IPS-15b (cell line): ENCODE results near the gene NEK11.

Source experiments
- H3K27me3 ChIP-seq: one replicate; pipeline ENCODE4 v1.6.1; 2013; ENCODE audit warnings: low read length; ENCODE audit not compliant: control insufficient read depth, insufficient read depth
- H3K36me3 ChIP-seq: one replicate; pipeline ENCODE4 v1.6.1; 2013; ENCODE audit warnings: low read length; ENCODE audit not compliant: control insufficient read depth, insufficient read depth
- H3K4me1 ChIP-seq: one replicate; pipeline ENCODE4 v1.6.1; 2013; ENCODE audit warnings: mild to moderate bottlenecking, low read length; ENCODE audit not compliant: control insufficient read depth, insufficient read depth
- H3K4me3 ChIP-seq: one replicate; pipeline ENCODE4 v1.5.1; 2013; ENCODE audit warnings: low read depth, low read length
- H3K9ac ChIP-seq: one replicate; pipeline ENCODE4 v1.6.1; 2013; ENCODE audit warnings: low read depth, mild to moderate bottlenecking, low read length
- H3K9me3 ChIP-seq: one replicate; pipeline ENCODE4 v1.6.1; 2013; ENCODE audit warnings: mild to moderate bottlenecking, low read length; ENCODE audit not compliant: control insufficient read depth, insufficient read depth

NEK11 gene

DNA sequence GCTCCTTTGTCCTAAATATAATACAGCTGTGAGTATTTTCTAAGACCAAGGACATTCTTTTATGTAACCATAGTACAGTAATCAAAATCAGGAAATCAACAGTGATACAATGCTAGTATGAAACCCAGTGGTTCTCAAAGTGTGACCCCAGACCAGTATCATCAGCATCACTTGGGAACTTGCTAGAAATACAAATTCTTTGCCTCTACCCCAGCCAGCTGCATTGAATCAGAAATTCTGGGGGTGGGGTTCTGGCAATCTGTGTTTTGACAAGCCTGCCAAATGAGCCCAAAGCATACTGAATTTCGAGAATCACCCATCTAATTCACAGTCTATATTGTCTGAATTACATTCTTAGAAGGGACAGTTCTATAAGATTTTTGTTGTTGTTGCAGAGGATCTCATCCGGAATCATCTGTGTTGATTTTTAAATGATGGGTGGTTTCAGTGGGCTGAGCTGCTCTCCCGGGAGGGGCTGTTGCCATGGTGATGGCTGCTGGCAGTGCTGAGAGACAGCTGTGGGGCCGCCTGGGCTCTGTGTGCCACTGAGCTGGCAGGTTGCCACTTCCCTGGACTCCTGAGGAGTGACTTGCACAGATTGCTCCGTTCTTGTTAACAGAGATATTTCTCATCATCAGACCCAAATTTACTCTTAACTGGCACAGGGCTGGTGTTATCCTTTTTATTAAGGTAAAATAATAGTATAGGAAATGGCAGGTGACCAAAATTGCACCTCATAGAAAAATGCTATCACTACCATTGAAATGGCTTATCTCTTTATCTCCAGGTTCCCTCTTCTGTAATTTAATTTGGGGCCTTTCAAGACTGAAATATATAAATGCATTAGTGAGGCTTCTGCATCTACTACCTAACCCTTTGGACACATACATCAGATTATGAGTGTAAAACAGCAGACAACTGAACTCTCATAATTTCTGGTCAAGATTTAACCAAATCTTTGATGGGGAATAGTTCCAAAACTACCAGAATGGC is 56.5 kb downstream of the NEK11 start:
- H3K36me3 ChIP-seq = no peaks in the 10 kb centered on the region
- peaks cover 5% of the 10 kb centered on the region for H3K4me1 ChIP-seq
- H3K27me3 ChIP-seq = no peaks in the 10 kb centered on the region
- H3K9ac ChIP-seq = no peak overlapping the region
- no peak overlapping the region for H3K4me3 ChIP-seq
- no peaks in the 10 kb centered on the region for H3K9me3 ChIP-seq

DNA sequence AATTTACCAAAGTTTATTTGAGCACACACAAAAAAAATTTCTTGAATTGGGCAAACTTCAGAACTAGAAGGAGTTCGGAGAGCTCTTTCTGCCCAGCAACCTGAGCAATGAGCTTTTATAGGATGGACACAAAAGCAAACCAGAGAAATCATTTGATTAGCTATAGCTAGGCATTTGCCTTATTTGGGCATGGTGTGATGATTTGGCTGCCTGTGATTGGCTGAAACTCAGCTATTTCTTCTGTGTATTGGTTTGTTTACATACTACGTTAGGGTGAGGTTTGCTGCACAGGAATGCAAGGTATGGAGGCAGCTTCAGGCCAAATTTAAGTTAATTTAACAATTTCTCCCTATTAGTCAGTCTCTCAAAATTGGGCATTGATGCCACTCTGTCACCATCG is 65.1 kb downstream of the NEK11 start:
- no peaks in the 10 kb centered on the region for H3K27me3 ChIP-seq
- H3K9me3 ChIP-seq = no peaks in the 10 kb centered on the region
- H3K4me3 ChIP-seq = no peak overlapping the region
- H3K9ac ChIP-seq = no peak overlapping the region
- H3K4me1 ChIP-seq = no peaks in the 10 kb centered on the region
- no peaks in the 10 kb centered on the region for H3K36me3 ChIP-seq

DNA sequence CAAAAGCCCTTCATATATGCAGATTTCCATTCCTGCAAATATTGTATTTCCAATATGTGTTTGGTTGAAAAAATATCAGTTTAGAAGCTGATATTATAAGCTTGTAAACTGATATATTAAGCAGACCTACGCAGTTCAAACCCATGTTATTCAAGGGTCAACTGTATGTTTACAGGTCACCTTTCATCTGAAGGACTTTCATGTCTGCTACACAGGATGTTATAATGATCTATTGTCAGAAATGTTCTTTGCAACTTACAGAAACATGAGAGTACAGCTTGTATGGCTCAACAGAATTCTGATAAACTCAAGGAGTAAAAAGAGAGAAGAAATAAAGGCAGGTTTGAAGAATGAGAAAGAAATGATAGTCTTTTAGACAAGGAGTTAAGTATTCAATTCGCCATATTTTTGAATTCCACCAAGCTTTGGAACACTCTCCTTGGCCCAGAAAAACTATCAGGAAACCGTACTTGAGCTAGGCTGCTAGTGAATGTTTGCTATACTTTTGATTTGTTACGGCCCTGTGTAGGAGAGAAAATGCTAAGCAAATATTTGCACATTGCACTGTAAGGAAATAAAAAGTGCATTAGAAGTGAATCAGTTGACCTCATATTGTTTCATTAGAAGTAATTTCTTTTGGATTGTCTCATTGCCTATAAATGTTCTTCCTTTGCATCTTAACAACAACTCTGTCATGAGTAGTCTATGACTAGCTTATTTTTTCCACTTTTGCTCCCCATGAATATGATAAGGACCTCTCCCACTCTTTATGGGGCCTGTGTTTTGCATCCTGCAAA is 81.2 kb downstream of the NEK11 start:
- H3K4me3 ChIP-seq = no peak overlapping the region
- no peak overlapping the region for H3K9ac ChIP-seq
- H3K27me3 ChIP-seq = no peaks in the 10 kb centered on the region
- H3K36me3 ChIP-seq = no peaks in the 10 kb centered on the region
- no peaks in the 10 kb centered on the region for H3K4me1 ChIP-seq
- H3K9me3 ChIP-seq = no peaks in the 10 kb centered on the region

DNA sequence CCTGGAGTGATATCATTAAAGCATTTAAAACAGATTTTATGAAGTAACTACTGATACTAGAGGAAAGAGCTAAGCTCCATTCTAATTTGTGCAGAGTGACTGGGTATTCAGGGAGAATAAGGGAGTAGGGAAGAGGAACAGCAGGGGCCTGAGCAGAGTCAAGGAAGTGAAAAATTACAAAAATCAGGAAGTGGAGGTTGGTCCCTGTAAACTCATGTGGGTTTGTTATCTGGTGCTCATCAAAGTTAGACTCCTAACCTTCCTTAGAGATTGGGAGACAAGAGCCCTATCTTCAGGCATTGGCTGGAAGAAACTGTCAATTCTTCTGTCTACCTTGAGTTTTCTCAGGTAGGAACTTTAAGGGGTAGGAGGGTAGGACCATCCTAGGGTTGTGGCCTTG is 82.5 kb downstream of the NEK11 start:
- no peaks in the 10 kb centered on the region for H3K4me1 ChIP-seq
- no peaks in the 10 kb centered on the region for H3K9me3 ChIP-seq
- no peaks in the 10 kb centered on the region for H3K36me3 ChIP-seq
- H3K4me3 ChIP-seq = no peak overlapping the region
- H3K27me3 ChIP-seq = no peaks in the 10 kb centered on the region
- no peak overlapping the region for H3K9ac ChIP-seq

DNA sequence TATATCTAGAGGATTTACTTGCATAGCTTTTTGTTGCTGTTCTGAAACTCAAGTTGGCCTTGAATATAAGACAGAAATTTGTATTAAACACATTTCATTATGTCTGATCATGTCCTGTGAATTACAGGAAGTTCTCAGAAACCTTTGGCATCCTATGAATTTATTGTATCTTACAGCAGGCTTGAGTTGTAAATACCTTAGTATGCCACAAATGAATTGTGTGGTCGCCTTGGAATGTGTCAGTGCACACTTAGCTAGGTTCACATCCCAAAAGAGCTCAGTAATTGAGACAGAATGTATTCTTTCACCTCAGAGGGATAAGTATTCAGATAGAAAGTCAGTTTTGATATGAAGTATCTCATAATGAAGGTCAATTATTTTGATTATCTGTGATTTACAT is 83.4 kb downstream of the NEK11 start:
- H3K9ac ChIP-seq = no peak overlapping the region
- H3K27me3 ChIP-seq = no peaks in the 10 kb centered on the region
- H3K9me3 ChIP-seq = no peaks in the 10 kb centered on the region
- no peak overlapping the region for H3K4me3 ChIP-seq
- H3K4me1 ChIP-seq = no peaks in the 10 kb centered on the region
- no peaks in the 10 kb centered on the region for H3K36me3 ChIP-seq

DNA sequence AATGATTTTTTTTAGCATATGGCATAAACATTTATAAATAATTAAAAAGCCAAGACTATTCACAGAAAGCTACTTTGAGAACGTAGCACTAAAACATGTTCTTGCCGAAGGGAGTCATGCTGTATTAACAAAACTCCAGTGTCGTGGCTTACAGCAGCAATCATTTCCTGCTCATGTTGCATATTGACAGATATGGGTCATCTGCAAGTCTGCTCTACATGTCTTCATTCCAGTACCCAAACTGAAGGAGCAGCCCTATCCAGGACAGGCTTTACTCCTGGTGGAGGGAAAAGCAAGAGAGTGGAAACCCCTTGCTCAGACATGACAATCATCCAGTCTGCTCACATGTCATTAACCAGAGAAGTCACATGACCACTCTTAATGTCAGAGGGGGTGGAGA is 87.6 kb downstream of the NEK11 start:
- no peaks in the 10 kb centered on the region for H3K9me3 ChIP-seq
- no peak overlapping the region for H3K4me3 ChIP-seq
- no peaks in the 10 kb centered on the region for H3K27me3 ChIP-seq
- no peak overlapping the region for H3K9ac ChIP-seq
- no peaks in the 10 kb centered on the region for H3K36me3 ChIP-seq
- no peaks in the 10 kb centered on the region for H3K4me1 ChIP-seq

DNA sequence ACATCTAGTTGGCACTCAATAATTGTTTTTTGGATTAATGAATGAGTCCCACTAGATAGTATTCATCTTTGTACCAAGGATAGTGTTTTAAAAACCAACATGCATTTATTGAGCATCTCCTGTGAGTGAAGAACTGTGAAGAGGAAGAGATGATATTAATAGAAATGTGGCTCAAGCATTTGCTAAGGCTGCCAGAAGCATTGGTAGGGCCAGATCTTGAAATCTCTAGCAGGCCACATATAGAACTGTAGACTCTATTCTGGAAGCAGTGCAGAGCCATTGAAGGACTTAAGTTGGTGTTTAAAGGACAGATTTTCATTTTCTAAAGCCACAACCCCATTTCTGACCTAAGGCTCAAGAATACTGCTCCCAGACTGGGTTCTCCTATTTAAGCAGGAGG is 99.0 kb downstream of the NEK11 start:
- H3K9ac ChIP-seq = no peak overlapping the region
- H3K4me3 ChIP-seq = no peak overlapping the region
- no peaks in the 10 kb centered on the region for H3K36me3 ChIP-seq
- peaks cover 5% of the 10 kb centered on the region for H3K9me3 ChIP-seq
- no peaks in the 10 kb centered on the region for H3K27me3 ChIP-seq
- no peaks in the 10 kb centered on the region for H3K4me1 ChIP-seq

DNA sequence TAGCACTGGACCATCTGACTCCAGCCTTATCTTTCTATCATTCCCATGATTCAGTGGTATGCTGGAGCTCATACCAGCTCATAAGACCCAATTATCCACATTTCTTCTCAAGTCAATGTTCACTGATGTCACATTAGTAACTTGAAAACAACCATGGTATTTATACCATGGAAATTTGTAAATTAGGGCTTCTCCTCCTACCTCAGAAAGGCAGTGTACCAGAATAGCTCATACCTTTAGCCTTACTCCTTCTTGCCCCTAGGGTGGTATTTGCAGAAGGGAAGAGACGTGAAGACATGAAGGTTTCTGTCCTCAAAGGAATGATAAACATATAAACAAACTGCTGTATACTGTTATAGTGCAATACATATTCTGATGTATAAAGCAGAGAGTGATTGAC is 114.2 kb downstream of the NEK11 start:
- H3K9ac ChIP-seq = no peak overlapping the region
- no peaks in the 10 kb centered on the region for H3K4me1 ChIP-seq
- H3K27me3 ChIP-seq = no peaks in the 10 kb centered on the region
- H3K9me3 ChIP-seq = no peaks in the 10 kb centered on the region
- H3K36me3 ChIP-seq = no peaks in the 10 kb centered on the region
- H3K4me3 ChIP-seq = no peak overlapping the region

DNA sequence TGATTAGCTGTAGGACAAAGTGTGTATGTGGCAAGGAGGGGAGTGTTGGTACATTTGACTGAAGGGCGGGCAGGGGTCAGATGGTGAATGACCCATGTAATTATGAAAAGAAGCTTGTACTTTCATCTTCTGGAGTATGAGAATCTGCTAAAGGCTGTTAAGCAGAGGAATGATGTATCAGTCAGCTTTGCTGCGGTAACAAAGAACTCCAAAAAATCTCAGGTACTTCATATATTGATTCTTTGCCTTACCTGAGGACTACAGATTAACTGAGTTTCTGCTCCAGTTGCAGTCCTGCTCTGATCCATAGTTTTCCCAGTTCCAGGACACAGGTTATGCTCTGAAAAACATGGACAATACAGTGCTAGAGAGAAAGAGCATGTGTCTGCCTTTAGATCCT is 115.1 kb downstream of the NEK11 start:
- no peaks in the 10 kb centered on the region for H3K4me1 ChIP-seq
- no peaks in the 10 kb centered on the region for H3K9me3 ChIP-seq
- no peak overlapping the region for H3K4me3 ChIP-seq
- H3K27me3 ChIP-seq = no peaks in the 10 kb centered on the region
- no peak overlapping the region for H3K9ac ChIP-seq
- H3K36me3 ChIP-seq = no peaks in the 10 kb centered on the region

DNA sequence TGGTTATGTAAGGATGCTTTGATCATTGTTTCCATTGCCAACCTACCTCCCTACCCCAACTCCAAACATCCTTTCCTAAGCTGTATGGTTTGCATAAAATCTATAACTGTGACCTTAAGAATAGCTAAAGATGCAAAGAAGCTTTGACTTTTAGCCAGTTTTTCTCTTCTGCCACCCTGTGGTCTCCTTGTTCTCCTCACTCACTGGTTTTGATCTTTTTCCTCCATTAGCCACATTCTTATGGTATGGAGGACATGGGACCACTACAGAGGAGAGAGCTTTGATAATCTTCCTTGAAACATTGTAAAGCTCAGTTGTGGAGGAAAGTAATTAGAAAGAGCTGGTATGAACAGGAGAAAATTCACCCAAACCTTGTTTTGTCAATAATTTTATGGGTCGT is 115.9 kb downstream of the NEK11 start:
- Histone ChIP-seq H3K9ac (no peak overlapping the region), H3K4me3 (no peak overlapping the region), H3K9me3 (no peaks in the 10 kb centered on the region), H3K4me1 (no peaks in the 10 kb centered on the region), H3K36me3 (no peaks in the 10 kb centered on the region), H3K27me3 (no peaks in the 10 kb centered on the region)

DNA sequence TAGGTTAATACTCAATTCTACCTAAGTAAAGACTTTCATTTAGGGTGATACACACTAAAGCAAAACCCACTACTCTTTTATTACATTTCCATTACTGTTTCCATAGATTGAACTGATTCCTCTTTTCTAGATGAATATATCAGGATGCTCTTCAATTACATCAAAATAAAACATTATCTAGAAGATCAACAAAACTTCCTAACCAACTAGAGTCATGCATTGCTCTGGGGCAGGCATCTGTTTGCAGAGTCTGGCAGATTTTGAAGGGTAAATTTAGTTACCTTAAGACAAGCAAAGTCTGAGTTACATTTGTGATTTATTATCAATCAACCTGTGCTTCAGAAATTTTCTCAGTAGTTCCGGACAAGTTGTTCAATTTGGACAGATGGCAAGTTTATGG is 117.1 kb downstream of the NEK11 start:
- Histone ChIP-seq H3K9me3 (no peaks in the 10 kb centered on the region), H3K36me3 (no peaks in the 10 kb centered on the region), H3K4me1 (no peaks in the 10 kb centered on the region), H3K4me3 (no peak overlapping the region), H3K9ac (no peak overlapping the region), H3K27me3 (no peaks in the 10 kb centered on the region)

DNA sequence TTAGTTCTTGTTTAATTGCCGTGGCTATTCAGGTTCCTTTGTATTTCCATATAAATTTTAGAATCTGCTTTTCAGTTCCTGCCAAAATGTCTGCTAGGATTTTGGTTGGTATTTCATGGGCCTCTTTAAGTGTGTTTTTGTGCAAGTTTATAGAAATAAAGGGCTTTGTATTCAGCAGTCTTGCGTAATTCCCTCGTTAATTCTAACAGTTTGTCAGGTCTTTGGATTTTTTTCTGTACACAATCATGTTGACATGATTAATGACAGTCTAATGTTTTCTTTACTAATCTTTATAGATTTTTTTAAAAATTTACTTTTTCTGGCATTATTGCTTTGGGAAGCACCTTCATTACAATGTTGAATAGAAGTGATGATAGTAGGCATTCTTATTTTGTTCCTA is 120.9 kb downstream of the NEK11 start:
- Histone ChIP-seq H3K4me1 (no peaks in the 10 kb centered on the region), H3K36me3 (no peaks in the 10 kb centered on the region), H3K4me3 (no peak overlapping the region), H3K9me3 (no peaks in the 10 kb centered on the region), H3K27me3 (no peaks in the 10 kb centered on the region), H3K9ac (no peak overlapping the region)
